Kidney epithelial cell (primary cell): ENCODE data around the gene IQSEC3. TPM values are rescaled to one million over a fixed set of nuclear protein-coding genes. Genes with fewer than 3 reads are reported as not detected.

ENCODE experiments used
- DNase-seq: peaks from one replicate; pipeline ENCODE4 v3.0.0-alpha.2; 2010; ENCODE audit warnings: low read depth
- H3K27me3 ChIP-seq: 2 replicates; pipeline ENCODE4 v1.6.0; 2011; ENCODE audit warnings: low read length; ENCODE audit not compliant: control insufficient read depth, insufficient read depth
- H3K36me3 ChIP-seq: 2 replicates; pipeline ENCODE4 v1.5.1; 2011; ENCODE audit warnings: low read length; ENCODE audit not compliant: control insufficient read depth, insufficient read depth
- H3K4me3 ChIP-seq: 2 replicates; pipeline ENCODE4 v1.5.1; 2011; ENCODE audit warnings: low read depth, mild to moderate bottlenecking, control low read depth, low read length
- CTCF ChIP-seq: IDR thresholded peaks from 2 replicates; pipeline ENCODE4 v1.5.1; 2011; ENCODE audit warnings: mild to moderate bottlenecking, moderate library complexity, low read length, control low read depth, inconsistent platforms; ENCODE audit not compliant: insufficient read depth, poor library complexity, severe bottlenecking
- total RNA-seq: library from RNA; depleted of rRNA; stranded (reverse); fragments of >200 nt; gene quantifications from 2 replicates; pipeline ENCODE4 v1.2.3, GENCODE V29; 2015

The IQSEC3 gene
- total RNA-seq, 1 donor from 2014 or later = 1.0 TPM

DNA sequence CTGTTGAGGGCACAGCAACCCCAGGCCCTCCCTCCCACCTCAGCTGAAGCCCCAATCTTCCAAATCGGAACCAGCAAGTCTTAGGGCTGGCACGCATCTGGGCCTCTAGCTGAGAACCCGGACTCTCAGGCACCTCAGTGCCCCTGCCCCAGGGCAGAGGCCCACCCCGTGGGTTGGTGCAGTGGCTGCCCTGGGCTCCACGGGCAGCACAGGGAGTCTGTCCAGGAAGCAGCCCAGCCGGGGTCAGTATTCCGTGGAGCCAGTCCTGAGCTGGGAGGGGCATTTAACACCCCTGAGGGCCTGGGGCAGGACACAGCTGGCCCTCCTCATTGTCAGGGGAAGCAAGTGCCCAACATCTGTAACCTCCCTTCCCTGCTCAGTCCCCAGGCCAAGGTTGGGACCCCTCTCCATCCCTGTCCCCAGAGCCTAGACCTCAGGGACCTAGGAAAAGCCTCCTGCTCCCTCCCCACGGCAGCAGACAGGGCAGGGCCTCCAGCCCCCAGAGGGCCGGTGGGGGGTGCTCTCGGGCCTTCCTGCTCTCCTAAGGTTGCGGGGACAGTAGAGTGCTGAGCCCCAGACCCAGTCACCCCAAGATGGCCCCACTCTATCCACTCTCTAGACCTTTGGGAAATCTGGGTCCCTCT, 110.9 kb downstream of the IQSEC3 start:
- H3K27me3 ChIP-seq = peaks cover 15% of the 10 kb centered on the region
- TF ChIP-seq CTCF = no peak
- no peaks in the 10 kb centered on the region for H3K36me3 ChIP-seq
- H3K4me3 ChIP-seq = no peak overlapping the region
- DNase-seq = no peak

DNA sequence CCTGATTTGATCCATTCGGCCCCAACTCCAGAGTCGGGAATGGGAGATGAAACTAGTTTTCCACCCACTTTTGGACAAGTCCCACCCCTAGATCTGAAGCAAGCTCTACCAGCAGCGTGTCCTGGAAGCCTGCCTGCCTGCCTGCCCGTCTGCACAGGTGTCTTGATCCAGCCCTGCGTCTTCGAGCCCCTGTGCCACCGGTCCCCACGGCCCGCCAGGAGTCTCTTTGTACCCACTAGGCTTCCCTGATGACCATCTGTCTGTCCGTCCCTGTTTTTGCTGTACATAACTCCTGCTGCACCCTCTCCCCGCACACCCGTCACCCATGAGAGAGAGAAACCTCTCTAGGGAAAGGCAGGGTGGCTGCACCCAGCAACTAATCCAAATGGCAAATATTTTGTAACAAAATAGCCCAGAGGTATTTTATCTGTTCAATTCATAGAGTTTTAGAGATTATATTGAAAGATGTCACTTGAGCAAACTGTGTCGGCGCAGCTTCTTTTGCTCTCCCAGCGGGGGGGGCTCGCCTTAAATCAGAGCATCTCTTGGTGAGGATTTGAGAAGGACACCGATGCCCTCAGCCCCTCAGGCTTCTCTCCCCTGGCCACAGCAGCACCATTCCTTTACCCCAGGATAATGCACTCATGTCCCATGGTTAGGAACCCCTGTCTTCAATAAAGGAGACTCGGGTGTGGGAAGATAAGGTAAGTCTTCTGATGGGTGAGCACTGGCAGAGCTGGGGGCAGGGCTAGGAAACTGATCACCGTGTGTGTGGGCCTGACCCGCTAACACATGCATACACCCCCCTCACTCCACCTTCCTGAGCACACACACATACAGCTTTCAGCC, 111.6 kb downstream of the IQSEC3 start:
- TF ChIP-seq CTCF = no peak
- H3K36me3 ChIP-seq = no peaks in the 10 kb centered on the region
- peaks cover 12% of the 10 kb centered on the region for H3K27me3 ChIP-seq
- H3K4me3 ChIP-seq = no peak overlapping the region
- no peak for DNase-seq

DNA sequence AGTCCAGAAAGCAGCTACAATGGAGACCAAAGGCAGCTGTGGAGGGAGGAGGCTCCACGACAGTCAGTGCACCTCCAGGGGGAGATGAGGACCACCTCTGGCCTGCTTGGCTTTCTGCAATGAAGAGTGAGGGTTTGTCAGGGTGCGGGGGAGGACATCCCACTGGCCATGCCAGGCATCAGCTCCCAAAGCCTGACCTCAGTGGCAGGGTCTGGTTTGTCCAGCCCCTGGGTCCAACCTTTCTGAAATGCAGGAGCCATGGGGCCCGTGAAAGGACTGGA, 112.2 kb downstream of the IQSEC3 start:
- peaks cover 7% of the 10 kb centered on the region for H3K27me3 ChIP-seq
- no peak for TF ChIP-seq CTCF
- H3K4me3 ChIP-seq = no peak overlapping the region
- DNase-seq = no peak
- no peaks in the 10 kb centered on the region for H3K36me3 ChIP-seq

DNA sequence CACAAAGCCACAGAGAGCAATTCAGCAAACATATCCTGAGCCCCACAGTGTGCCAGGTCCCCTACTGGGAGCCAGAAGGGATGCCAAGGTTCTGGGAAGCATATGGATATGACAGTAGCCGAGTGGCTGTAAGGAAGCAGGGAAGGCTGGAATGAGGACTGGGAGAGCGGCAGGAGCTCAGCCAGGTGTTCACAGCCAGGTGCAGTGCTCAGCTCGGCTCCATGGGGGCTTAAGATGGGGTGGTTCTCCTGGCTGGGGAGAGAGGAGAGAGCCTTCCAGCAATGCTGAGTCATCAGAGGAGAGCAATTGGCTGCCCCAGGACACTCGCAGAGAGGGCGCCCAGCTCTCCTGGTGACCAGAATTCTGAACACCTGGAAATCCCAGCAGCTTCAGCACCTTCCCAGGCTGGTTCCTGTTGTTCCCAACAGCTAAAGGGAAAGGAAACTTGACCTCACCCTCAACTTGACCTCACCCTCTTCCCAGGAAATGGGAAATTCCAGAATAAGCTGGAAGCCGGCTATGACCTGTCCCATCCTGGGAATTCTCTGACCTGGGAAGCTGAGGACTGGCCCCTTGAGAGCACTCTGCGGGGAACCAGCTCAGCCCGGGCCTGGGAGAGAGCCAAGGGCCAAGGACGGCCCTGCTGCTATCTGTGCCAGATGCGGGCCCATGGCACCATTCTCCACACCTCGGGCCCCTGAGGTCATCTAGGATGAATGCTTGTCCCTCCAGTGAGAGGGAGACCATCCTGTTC, 112.7 kb downstream of the IQSEC3 start:
- no peak for TF ChIP-seq CTCF
- no peak for DNase-seq

GRCh38 chr12:179885-180284, 113.3 kb downstream of the IQSEC3 start:
- DNase-seq = no peak
- H3K4me3 ChIP-seq = no peak overlapping the region
- H3K36me3 ChIP-seq = no peaks in the 10 kb centered on the region
- peaks cover 4% of the 10 kb centered on the region for H3K27me3 ChIP-seq
- no peak for TF ChIP-seq CTCF

More for the DNA sequence above, 112.7 kb downstream of the IQSEC3 start:
- no peak overlapping the region for H3K4me3 ChIP-seq
- no peaks in the 10 kb centered on the region for H3K36me3 ChIP-seq
- peaks cover 5% of the 10 kb centered on the region for H3K27me3 ChIP-seq
